Placental epithelial cell (primary cell): ENCODE results near the gene FBXW10. TPM values are rescaled to one million over a fixed set of nuclear protein-coding genes. Genes with fewer than 3 reads are reported as not detected.

Source experiments
- small RNA-seq: library from RNA; depleted of rRNA; stranded (forward); fragments of <200 nt; gene quantifications from one replicate; pipeline ENCODE3, GENCODE V24; 2012
- total RNA-seq: library from RNA; depleted of rRNA; stranded (reverse); fragments of >200 nt; gene quantifications from 2 replicates; pipeline ENCODE4 v1.2.3, GENCODE V29; 2012

FBXW10 gene, protein sequence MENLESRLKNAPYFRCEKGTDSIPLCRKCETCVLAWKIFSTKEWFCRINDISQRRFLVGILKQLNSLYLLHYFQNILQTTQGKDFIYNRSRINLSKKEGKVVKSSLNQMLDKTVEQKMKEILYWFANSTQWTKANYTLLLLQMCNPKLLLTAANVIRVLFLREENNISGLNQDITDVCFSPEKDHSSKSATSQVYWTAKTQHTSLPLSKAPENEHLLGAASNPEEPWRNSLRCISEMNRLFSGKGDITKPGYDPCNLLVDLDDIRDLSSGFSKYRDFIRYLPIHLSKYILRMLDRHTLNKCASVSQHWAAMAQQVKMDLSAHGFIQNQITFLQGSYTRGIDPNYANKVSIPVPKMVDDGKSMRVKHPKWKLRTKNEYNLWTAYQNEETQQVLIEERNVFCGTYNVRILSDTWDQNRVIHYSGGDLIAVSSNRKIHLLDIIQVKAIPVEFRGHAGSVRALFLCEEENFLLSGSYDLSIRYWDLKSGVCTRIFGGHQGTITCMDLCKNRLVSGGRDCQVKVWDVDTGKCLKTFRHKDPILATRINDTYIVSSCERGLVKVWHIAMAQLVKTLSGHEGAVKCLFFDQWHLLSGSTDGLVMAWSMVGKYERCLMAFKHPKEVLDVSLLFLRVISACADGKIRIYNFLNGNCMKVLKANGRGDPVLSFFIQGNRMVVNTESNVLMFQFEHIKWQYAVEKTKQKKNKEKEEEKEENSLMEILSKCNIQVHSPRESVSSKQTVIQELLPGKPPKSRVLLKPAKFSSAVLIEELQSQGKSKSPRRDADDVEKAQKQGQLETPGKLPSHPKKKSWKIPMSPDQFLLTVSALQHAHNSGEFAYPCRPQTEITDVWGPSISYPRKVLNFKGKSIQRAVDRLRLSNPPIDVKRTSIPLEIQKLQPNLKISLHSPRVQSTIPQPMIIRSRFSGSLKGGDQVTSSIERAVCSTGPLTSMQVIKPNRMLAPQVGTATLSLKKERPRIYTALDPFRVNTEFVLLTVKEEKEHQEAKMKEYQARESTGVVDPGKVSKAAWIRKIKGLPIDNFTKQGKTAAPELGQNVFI
- total RNA-seq: 0.11 and 0.39 TPM in 2 replicates

GRCh38 chr17:18743699-18744421, at the start of gene FBXW10:
TSS of gene FBXW10 (plus strand) at chr17:18744054. CDS start at chr17:18744245, 191 bp downstream.

DNA sequence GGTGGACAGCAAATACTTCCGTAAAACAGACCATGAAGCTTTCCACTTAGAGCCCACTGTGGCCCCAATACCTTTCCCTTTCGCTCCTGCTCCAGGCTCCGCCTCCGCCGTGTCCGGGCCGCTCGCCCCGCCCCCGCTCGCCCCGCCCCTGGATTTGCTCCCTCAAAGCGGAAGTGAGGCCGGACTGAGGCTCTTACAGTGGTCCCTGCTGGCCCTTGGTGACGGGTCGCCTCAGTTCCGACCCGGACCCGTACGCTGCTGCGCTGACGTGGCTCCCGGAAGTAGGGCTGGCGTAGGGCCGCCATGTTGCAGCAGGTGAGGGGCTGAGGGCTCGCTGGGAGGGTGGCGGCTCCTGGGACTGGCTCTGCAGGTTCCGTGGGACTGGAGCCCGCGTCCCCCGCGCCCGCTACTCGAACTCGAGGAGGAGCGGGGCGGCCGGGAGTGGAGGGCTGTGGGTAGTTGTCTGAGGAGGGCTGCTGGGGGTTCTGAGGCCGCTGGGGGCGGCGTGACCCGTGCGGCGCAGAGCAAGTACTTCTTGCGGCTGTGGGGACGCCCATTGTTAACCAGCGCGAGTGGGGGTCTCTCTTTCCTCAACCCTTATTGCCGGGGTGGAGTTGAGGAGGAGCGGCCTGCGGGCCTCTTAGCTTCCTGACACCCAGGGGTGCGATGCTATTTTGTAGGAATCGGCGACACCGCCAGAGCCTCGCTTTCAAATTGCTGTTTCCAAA, 37.3 kb downstream of the FBXW10 start, which contains the start of gene TVP23B:
TSS of gene TVP23B (plus strand) at position 193 of the 728 bp plus-strand sequence. CDS start at position 304, 111 bp downstream.

Small RNA genes lying within 50 kb of the gene (small RNA-seq; reads per million reads assigned to genes)
- gene AC026271.4: not detected

Other genes starting within 250 kb of the FBXW10 start
- gene TBC1D28, start 99.7 kb upstream of the FBXW10 start, total RNA-seq: not detected in 2 replicates
- gene FOXO3B, start 61.7 kb upstream of the FBXW10 start, total RNA-seq: 9.0 and 10.6 TPM in 2 replicates
- gene TVP23B, start 37.1 kb downstream of the FBXW10 start, total RNA-seq: 48.3 and 50.3 TPM in 2 replicates
- 25.1 and 33.4 TPM in 2 replicates for gene PRPSAP2, start 114.1 kb downstream of the FBXW10 start, total RNA-seq
- 0.22 TPM in 1 of 2 replicates, not detected in the other for gene SLC5A10, start 208.1 kb downstream of the FBXW10 start, total RNA-seq